Esophagus squamous epithelium (tissue), 5 donors: ENCODE results near the gene CAP2. TPM values are rescaled to one million over a fixed set of nuclear protein-coding genes. Genes with fewer than 3 reads are reported as not detected.
"Not testable (repeated sequence)": the region's sequence is repeated elsewhere in the genome, so short reads cannot be mapped to it uniquely, and the experiment has no call there.

ENCODE experiments used
- DNase-seq: peaks from one replicate; lab custom pipeline; 2025; lab: John Stamatoyannopoulos, UW
- H3K27ac ChIP-seq, 4 donors: fragments of 200-600 bp; sonication (generic); one replicate each; pipeline ENCODE4 v1.5.1; 2016 to 2019; ENCODE audit warnings: mild to moderate bottlenecking in 1 of 4
- H3K27me3 ChIP-seq, 4 donors: fragments of 200-600 bp; sonication (generic); 1 replicate in 3 of 4; 2 replicates in 1 of 4; pipeline versions ENCODE4 v1.5.1 to v1.6.0; 2017 to 2021; ENCODE audit warnings: antibody characterized with exemption in 1 of 4
- H3K36me3 ChIP-seq, 3 donors: fragments of 200-600 bp; sonication (generic); one replicate each; pipeline ENCODE4 v1.5.1; 2016 to 2019
- H3K4me1 ChIP-seq, 3 donors: fragments of 200-600 bp; sonication (generic); one replicate each; pipeline ENCODE4 v1.5.1; 2017 to 2019
- H3K4me3 ChIP-seq, 4 donors: fragments of 200-600 bp; sonication (generic); 1 replicate in 3 of 4; 2 replicates in 1 of 4; pipeline ENCODE4 v1.5.1; 2016 to 2019; ENCODE audit warnings: mild to moderate bottlenecking in 2 of 4, moderate library complexity in 1 of 4
- H3K9me3 ChIP-seq, 3 donors: fragments of 200-600 bp; sonication (generic); one replicate each; pipeline ENCODE4 v1.5.1; 2016 to 2019
- POLR2A ChIP-seq, 4 donors: fragments of 450-650 bp; IDR thresholded peaks; one replicate each; pipeline ENCODE4 v1.6.1; 2017; ENCODE audit warnings: antibody characterized with exemption in 4 of 4, mild to moderate bottlenecking in 4 of 4, moderate library complexity in 3 of 4
- WGBS, 2 donors: methylation state at CpG; one replicate each; pipeline ENCODE4 v1.1.5; 2018; 5-methylcytosine and 5-hydroxymethylcytosine counted together
- intact Hi-C: fragments of 100-400 bp; cut with DNase I; formaldehyde crosslinking; loops from one replicate; pipeline ENCODE4 v1.15.0; 2022
- total RNA-seq, 4 donors: library from RNA; depleted of rRNA; stranded (reverse); fragments of >200 nt; gene quantifications; one replicate each; pipeline ENCODE4 v1.1.0, GENCODE V29; 2016
- TF ChIP-seq, protein P1 (sequence below), 6 experiments: fragments of 450-650 bp in 4 of 6; fragments of 200-600 bp in 2 of 6; sonication (generic) in 2 of 6; IDR thresholded peaks; one replicate each; pipeline ENCODE4 v1.5.1; 2016 to 2019; ENCODE audit warnings: antibody characterized with exemption in 6 of 6, mild to moderate bottlenecking in 4 of 6, moderate library complexity in 4 of 6
- donor health status: DM: yes; HTN: yes; CAD: no.

Gene CAP2
- total RNA-seq, 4 donors from 2014 or later = 2.0 to 5.5 (median 2.7) TPM

DNA sequence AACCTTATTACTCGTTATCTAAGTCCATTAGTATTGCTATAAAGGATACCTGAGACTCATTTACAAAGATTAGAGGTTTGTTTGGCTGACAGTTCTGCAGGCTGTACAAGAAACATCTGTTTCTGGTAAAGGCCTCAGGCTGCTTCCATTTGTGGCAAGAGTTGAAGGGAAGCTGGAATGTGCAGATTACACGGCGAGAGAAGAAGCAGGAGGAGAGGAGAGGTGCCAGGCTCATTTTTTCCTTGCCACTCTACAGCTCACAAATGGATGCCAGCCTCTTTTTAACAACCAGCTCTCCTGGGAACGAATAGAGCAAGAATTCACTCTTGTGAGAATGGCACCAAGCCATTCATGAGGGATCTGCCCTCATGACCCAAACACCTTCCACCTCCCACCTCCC lies 14.7 kb downstream of the CAP2 start:
- Histone ChIP-seq H3K4me3 (no peak overlapping the region), H3K36me3 (no peaks in the 10 kb centered on the region), H3K27ac (no peak overlapping the region), H3K4me1 (no peaks in the 10 kb centered on the region), H3K27me3 (no peaks in the 10 kb centered on the region), H3K9me3 (no peaks in the 10 kb centered on the region)
- TF ChIP-seq, protein P1, sequence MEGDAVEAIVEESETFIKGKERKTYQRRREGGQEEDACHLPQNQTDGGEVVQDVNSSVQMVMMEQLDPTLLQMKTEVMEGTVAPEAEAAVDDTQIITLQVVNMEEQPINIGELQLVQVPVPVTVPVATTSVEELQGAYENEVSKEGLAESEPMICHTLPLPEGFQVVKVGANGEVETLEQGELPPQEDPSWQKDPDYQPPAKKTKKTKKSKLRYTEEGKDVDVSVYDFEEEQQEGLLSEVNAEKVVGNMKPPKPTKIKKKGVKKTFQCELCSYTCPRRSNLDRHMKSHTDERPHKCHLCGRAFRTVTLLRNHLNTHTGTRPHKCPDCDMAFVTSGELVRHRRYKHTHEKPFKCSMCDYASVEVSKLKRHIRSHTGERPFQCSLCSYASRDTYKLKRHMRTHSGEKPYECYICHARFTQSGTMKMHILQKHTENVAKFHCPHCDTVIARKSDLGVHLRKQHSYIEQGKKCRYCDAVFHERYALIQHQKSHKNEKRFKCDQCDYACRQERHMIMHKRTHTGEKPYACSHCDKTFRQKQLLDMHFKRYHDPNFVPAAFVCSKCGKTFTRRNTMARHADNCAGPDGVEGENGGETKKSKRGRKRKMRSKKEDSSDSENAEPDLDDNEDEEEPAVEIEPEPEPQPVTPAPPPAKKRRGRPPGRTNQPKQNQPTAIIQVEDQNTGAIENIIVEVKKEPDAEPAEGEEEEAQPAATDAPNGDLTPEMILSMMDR (IDR thresholded peaks at IDR 0.05) = no peak
- no peak for TF ChIP-seq POLR2A (IDR thresholded peaks at IDR 0.05)
- DNase-seq = no peak
- 60 to 68% methylated on average over 4 of the region's 4 CpGs for WGBS, 2 donors
- intact Hi-C loops = no loop called here

DNA sequence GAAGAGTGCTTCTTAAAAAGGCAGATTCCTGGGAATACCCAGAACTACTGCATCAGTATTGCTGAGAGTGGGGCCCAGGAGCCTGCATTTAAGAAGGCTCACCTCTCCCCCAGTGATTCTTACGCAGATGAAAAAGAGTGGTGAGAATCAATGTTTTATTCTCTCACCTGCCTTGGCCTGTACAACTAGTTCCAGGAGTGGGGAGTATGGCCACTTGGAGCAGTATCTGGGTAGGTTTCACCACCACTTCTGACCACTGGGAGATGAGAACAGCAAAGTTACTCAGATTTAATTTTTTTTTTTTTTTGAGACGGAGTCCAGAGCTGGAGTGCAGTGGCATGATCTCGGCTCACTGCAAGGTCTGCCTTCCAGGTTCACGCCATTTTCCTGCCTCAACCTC lies 16.9 kb downstream of the CAP2 start:
- TF ChIP-seq POLR2A (IDR thresholded peaks at IDR 0.05) = no peak
- TF ChIP-seq, protein P1 (IDR thresholded peaks at IDR 0.05) = no peak
- no peaks in the 10 kb centered on the region for H3K36me3 ChIP-seq
- no peak for DNase-seq
- no peaks in the 10 kb centered on the region for H3K4me1 ChIP-seq
- intact Hi-C loops = no loop called here
- no peaks in the 10 kb centered on the region for H3K9me3 ChIP-seq
- H3K4me3 ChIP-seq = no peak overlapping the region
- no peak overlapping the region for H3K27ac ChIP-seq
- WGBS, 2 donors = 93 to 96% methylated on average over 4 of the region's 4 CpGs
- no peaks in the 10 kb centered on the region for H3K27me3 ChIP-seq

DNA sequence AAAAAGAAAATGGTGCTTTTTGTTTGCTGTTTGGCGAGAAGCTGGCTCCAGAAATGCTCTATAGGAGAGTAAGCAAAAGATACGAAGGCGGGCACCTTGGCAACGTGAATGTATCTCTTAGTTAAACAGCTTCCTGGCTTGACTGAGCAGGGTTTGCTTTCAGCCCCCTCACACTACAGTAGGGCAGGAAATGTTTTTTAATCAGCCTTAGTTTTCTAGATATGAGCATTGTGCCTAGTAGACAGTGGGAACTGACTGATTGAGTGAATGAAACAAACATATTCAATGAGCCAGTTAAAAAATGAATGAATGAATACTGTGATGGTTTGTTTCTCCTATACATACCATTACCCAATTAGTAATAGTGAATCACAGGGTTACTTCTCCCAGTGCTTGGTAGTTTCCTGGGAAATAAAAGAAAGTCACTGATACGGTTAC lies 19.9 kb downstream of the CAP2 start:
- Histone ChIP-seq H3K4me3 (no peak overlapping the region), H3K27me3 (no peaks in the 10 kb centered on the region), H3K9me3 (no peaks in the 10 kb centered on the region), H3K4me1 (peaks cover 0 to 11% (median 0%) of the 10 kb centered on the region in 3 donors), H3K27ac (no peak overlapping the region), H3K36me3 (no peaks in the 10 kb centered on the region)
- 55 to 67% methylated on average over 5 of the region's 5 CpGs for WGBS, 2 donors
- intact Hi-C loops = no loop called here
- TF ChIP-seq, protein P1 (IDR thresholded peaks at IDR 0.05) = no peak
- TF ChIP-seq POLR2A (IDR thresholded peaks at IDR 0.05) = no peak
- DNase-seq = no peak

DNA sequence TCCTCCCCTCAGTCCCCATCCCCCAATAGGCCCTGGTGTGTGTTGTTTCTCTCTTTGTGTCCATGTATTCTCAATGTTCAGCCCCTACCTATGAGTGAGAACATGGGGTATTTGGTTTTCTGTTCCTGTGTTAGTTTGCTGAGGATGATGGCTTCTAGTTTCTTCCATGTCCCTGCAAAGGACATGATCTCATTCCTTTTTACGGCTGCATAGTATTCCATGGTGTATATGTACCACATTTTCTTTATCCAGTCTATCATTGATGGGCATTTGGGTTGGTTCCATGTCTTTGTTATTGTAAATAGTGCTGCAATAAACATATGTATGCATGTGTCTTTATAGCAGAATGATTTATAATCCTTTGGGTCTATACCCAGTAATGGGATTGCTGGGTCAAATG lies 21.0 kb downstream of the CAP2 start:
- H3K4me3 ChIP-seq, H3K9me3 ChIP-seq, DNase-seq, H3K36me3 ChIP-seq, H3K27ac ChIP-seq, H3K27me3 ChIP-seq, intact Hi-C loops: not testable (repeated sequence)
- peaks cover 0 to 13% (median 0%) of the 10 kb centered on the region in 3 donors for H3K4me1 ChIP-seq
- 100% methylated on average over 1 of the region's 1 CpG for whole genome bisulfite sequencing, 2 donors

DNA sequence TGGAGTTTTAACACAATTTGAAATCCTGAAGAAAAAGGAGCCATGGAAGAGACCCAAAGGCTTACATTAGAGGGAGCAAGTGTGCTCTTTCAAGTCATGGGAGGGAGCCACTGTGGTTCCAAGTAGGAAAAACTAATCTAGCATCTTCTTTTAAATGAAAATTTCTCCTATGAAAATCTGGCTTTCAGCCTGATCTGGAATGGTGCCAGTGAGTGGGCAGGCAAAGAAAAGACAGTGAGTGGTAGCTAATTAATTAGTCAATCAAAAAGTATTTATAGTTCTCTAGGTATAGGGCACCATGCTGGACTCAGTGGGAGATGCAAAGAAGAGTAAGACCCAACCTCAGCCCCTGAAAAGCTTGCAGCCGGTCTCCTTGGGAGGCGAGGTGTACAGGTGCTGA lies 21.9 kb downstream of the CAP2 start:
- Histone ChIP-seq H3K27me3 (no peaks in the 10 kb centered on the region), H3K36me3 (no peaks in the 10 kb centered on the region), H3K4me1 (peaks cover 0 to 13% (median 0%) of the 10 kb centered on the region in 3 donors), H3K9me3 (no peaks in the 10 kb centered on the region), H3K27ac (no peak overlapping the region), H3K4me3 (no peak overlapping the region)
- no peak for TF ChIP-seq POLR2A (IDR thresholded peaks at IDR 0.05)
- TF ChIP-seq, protein P1 (IDR thresholded peaks at IDR 0.05) = no peak
- intact Hi-C loops = no loop called here
- DNase-seq = no peak
- 74 to 93% methylated on average over 2 of the region's 2 CpGs for WGBS, 2 donors

DNA sequence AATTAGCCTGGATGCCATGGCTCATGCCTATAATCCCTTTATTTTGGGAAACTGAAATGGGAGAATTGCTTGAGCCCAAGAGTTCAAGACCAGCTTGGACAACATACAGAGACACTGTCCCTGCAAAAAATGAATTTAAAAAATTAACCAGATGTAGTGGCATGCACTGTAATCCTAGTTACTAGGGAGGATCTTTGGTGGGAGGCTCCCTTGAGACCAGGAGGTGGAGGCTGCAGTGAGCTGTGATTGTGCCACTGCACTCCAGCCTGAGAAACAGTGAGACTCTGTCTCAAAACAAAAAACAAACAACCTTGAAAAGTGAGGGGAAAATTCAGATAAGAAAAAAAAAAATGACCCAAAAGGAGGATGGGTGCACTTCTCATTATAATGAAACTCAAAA lies 23.4 kb downstream of the CAP2 start:
- intact Hi-C loops = no loop called here
- no peak for DNase-seq
- Histone ChIP-seq H3K27ac (no peak overlapping the region), H3K27me3 (no peaks in the 10 kb centered on the region), H3K4me3 (no peak overlapping the region), H3K4me1 (peaks cover 0 to 13% (median 0%) of the 10 kb centered on the region in 3 donors), H3K9me3 (no peaks in the 10 kb centered on the region), H3K36me3 (no peaks in the 10 kb centered on the region)
- no peak for TF ChIP-seq POLR2A (IDR thresholded peaks at IDR 0.05)
- TF ChIP-seq, protein P1 (IDR thresholded peaks at IDR 0.05) = no peak
